GM10266 (cell line): ENCODE results near the gene HSP90B1.

Experiments used
- DNase-seq: peaks from one replicate; pipeline ENCODE4 v3.0.0; 2012; ENCODE audit errors: extremely low spot score
- TF ChIP-seq, protein P1 (sequence below): IDR thresholded peaks from 2 replicates; pipeline ENCODE4 v1.5.1; 2012; ENCODE audit warnings: mild to moderate bottlenecking, low read depth; ENCODE audit not compliant: control insufficient read depth, insufficient read depth; ENCODE audit errors: missing control alignments

Gene HSP90B1

DNA sequence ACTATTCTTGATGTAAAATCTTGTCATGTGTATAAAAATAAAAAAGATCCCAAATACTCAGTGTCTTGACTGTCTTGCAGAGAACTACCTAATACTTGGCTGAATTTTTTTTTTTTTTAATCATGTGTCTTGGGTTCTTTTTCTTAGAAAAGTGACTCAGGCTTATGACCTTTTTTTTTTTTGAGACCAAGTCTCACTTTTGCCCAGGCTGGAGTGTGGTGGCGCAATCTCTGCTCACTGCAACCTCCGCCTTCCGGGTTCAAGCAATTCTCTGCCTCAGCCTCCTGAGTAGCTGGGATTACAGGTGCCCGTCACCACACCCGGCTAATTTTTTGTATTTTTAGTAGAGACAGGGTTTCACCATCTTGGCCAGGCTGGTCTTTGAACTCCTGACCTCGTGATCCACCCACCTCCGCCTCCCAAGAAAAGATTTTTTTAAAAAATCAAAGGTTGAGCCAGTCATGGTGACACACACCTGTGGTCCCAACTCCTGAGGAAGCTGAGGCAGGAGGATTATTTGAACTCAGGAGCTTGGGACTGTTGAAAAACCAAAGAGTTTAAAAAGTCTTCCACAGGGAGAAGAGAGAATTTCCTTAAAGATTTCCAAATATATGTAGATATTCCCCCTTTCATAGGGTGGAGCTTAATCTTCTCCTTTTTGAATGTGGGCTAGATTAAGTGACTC is 17.8 kb downstream of the HSP90B1 start:
- TF ChIP-seq, protein P1, sequence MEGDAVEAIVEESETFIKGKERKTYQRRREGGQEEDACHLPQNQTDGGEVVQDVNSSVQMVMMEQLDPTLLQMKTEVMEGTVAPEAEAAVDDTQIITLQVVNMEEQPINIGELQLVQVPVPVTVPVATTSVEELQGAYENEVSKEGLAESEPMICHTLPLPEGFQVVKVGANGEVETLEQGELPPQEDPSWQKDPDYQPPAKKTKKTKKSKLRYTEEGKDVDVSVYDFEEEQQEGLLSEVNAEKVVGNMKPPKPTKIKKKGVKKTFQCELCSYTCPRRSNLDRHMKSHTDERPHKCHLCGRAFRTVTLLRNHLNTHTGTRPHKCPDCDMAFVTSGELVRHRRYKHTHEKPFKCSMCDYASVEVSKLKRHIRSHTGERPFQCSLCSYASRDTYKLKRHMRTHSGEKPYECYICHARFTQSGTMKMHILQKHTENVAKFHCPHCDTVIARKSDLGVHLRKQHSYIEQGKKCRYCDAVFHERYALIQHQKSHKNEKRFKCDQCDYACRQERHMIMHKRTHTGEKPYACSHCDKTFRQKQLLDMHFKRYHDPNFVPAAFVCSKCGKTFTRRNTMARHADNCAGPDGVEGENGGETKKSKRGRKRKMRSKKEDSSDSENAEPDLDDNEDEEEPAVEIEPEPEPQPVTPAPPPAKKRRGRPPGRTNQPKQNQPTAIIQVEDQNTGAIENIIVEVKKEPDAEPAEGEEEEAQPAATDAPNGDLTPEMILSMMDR = no peak
- no peak for DNase-seq

DNA sequence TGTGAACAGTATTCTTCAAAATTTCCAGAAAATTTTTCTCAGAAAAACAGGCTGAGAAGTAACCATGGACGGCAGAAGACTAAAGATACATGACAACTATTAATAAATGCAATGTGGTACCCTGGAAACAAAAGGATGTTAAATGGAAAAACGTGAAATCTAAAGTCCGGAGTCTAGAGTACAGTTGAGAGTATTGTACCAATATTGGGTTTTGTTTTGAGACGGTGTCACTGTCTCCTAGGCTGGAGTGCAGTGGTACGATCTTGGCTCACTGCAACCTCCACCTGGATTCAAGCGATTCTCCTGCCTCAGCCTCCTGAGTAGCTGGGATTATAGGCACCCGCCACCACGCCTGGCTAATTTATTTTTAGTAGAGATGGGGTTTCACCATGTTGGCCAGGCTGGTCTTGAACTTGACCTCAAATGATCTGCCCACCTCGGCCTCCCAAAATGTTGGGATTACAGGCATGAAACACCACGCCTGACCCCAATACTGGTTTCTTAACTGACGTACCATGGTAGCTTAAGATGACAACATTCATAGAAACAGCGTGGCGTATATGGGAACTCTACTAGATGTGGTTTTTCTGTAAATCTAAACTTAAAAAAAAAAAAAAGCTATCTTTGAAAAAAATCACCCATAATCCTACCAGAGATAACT is 18.7 kb downstream of the HSP90B1 start:
- DNase-seq = no peak
- TF ChIP-seq, protein P1 = no peak

DNA sequence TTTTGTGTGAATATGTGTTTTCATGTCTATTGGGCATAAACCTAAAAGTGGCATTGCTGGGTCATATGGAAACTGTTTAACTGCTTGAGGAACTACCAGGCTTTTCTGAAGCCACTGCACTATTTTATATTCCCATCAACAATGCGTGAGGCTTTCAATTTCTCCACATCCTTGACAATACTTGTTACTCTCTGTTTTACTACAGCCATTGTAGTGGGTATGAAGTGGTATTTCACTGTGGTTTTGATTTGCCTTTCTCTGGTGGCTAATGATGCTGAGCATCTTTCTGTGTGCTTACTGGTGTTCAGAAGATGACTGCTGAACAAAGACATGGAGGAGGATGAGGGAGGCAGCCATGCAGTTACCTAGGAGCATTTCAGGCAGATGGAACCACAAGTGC is 22.3 kb downstream of the HSP90B1 start:
- DNase-seq = no peak
- TF ChIP-seq, protein P1 = no peak

DNA sequence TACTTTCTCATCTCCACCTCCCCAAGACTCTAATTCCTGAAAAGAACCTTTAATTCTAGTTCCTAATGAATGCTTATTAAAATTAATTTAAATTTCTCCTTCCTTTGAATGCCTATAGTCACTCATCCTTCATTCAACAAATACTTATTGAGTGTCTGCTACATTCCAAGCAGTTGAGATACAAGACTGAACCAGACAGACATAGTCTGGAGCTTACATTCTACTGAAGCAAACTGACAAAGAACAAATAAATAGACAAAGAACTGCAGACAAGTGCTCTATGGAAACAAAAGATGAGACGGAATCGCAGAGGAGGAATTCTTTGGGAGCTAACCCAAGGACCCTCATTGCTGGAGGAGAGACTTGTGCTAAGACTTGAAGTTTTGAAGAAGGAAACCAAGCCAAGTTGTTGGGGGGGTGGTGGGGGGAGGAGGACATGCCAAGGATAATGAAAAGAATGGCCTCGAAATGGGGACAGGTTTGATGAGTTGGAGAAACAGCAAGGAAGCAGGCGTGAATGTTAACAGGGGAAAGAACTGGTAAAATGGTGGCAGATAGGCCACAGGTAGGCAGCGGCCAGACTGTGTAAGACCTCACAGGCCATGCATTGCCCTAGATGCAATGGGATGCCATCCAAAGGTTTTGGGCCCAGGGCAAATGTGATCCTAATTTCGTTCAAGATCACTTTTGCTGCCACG is 25.8 kb downstream of the HSP90B1 start:
- TF ChIP-seq, protein P1 = no peak
- DNase-seq = no peak

DNA sequence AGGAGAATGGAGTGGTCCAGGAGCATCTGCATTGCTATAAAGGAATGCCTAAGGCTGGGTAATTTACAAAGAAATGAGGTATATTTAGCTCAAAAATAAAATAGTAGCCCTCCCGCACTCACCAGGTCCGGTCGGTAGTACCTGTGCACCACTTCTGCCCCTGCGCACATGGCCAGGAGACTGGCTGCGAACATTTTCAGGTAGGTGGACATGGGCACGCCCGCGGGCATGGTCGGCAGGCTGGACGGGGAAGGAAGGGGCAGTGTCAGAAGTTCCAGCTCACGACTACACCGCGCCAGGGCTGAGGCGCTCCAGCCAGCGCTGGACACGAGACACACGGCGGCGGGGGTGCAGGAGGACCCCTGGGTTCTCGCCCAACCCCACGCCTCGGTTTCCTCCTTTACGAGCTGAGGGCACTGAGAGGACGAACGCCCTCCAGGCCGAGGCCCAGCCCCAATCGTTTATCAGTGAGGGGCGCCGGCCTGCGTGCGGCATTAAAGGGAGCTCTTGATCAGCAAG is 26.4 kb downstream of the HSP90B1 start:
- no peak for DNase-seq
- TF ChIP-seq, protein P1 = no peak

DNA sequence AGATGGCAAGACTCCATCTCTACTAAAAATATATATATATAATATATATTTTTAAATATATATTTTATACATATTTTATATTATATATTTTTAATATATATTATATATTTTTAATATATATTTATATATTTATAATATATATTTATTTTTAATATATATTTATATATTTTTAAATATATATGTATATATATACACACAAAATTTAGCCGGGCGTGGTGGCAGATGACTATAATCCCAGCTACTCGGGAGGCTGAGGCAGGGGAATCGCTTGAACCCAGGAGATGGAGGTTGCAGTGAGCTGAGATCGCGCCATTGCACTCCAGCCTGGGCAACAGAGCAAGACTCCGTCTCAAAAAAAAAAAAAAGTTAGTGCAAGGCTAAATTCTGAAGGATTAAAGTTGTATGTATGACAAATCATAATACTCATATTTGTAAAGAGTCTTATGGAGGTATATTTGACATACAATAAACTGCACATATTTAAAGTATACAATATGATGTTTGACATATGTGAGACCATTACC is 27.7 kb downstream of the HSP90B1 start:
- TF ChIP-seq, protein P1 = no peak
- no peak for DNase-seq
